HCT116 (cell line): Measurements from ENCODE around the gene ARIH2.

Experiments used
- ATF3 ChIP-seq: IDR thresholded peaks from 2 replicates; pipeline ENCODE4 v1.6.1; 2012
- CTCF ChIP-seq, 3 experiments: fragments of 200-600 bp in 1 of 3; sonication (generic) in 1 of 3; IDR thresholded peaks in 2 of 3; conservative IDR thresholded peaks in 1 of 3; 2 replicates each; pipeline ENCODE4 v1.5.1; 2012 to 2017; ENCODE audit warnings: low read depth in 2 of 3, low read length in 2 of 3, antibody characterized with exemption in 1 of 3, borderline replicate concordance in 1 of 3, control low read depth in 1 of 3, mild to moderate bottlenecking in 1 of 3, mixed read lengths in 1 of 3, mixed run types in 1 of 3, moderate library complexity in 1 of 3; ENCODE audit not compliant: insufficient read depth in 1 of 3
- ELF1 ChIP-seq: IDR thresholded peaks from 2 replicates; pipeline ENCODE4 v1.6.1; 2012; ENCODE audit warnings: low read depth, borderline replicate concordance
- EZH2 ChIP-seq: fragments of 200-600 bp; sonication (generic); IDR thresholded peaks from 2 replicates; pipeline ENCODE4 v1.6.1; 2017; ENCODE audit warnings: antibody characterized with exemption, mixed run types
- EZH2phosphoT487 ChIP-seq: fragments of 200-600 bp; IDR thresholded peaks from 2 replicates; pipeline ENCODE4 v1.6.1; 2018; ENCODE audit warnings: antibody characterized with exemption, borderline replicate concordance
- POLR2A ChIP-seq: IDR thresholded peaks from 2 replicates; pipeline ENCODE4 v1.7.0; 2011; ENCODE audit warnings: borderline replicate concordance; ENCODE audit not compliant: insufficient read depth, insufficient read length; ENCODE audit errors: extremely low read depth
- RAD21 ChIP-seq: IDR thresholded peaks from 2 replicates; pipeline ENCODE4 v1.6.1; 2012; ENCODE audit warnings: low read depth, mild to moderate bottlenecking
- REST ChIP-seq: IDR thresholded peaks from 2 replicates; pipeline ENCODE4 v1.6.1; 2012; ENCODE audit warnings: low read depth
- YY1 ChIP-seq: IDR thresholded peaks from 2 replicates; pipeline ENCODE4 v1.6.1; 2011; ENCODE audit warnings: low read length, low read depth, moderate library complexity, mild to moderate bottlenecking; ENCODE audit not compliant: insufficient replicate concordance; ENCODE audit errors: extremely low read depth
- ZFX ChIP-seq: fragments of 450-650 bp; IDR thresholded peaks from 2 replicates; pipeline ENCODE4 v1.6.1; 2017
- ZNF274 ChIP-seq: fragments of 200-500 bp; sonication (Bioruptor generic); IDR thresholded peaks from 2 replicates; pipeline ENCODE4 v1.6.1; 2014; ENCODE audit warnings: mild to moderate bottlenecking, low read depth, low read length, inconsistent platforms

GRCh38 chr3:48963591-48963990, 44.9 kb downstream of the ARIH2 start:
- TF ChIP-seq CTCF (IDR thresholded peaks at IDR 0.05 in 2 of 3, conservative IDR thresholded peaks at IDR 0.05 in 1 of 3; ENCODE audit: borderline replicate concordance in 1 of 3, insufficient read depth in 1 of 3, low read depth in 2 of 3, low read length in 2 of 3) (no peak), EZH2 (no peak), REST (no peak), ATF3 (no peak), ELF1 (no peak), POLR2A (no peak), ZNF274 (no peak), YY1 (no peak), RAD21 (no peak), EZH2phosphoT487 (no peak), ZFX (no peak)
